Fibroblast of the conjunctiva (primary cell): Measurements from ENCODE around the gene GATAD2B.
A peak's percentile ranks its signal among the peaks of the same experiment; 100 is the strongest.
"Not testable (repeated sequence)": the region's sequence is repeated elsewhere in the genome, so short reads cannot be mapped to it uniquely, and the experiment has no call there.

Experiments used
- DNase-seq: peaks from one replicate; pipeline ENCODE4 v3.0.0-alpha.2; 2010; ENCODE audit warnings: low read depth

The GATAD2B gene

GRCh38 chr1:153795934-153796785 lies 126.6 kb downstream of the GATAD2B start:
- DNase-seq, result no peak

- DNase-seq, result no peak
These were observed 127.4 kb downstream of the GATAD2B start for GRCh38 chr1:153795330-153795837.

- DNase-seq, result no peak
These were observed 128.0 kb downstream of the GATAD2B start for GRCh38 chr1:153794624-153795329.

- DNase-seq, result no peak
These were observed 128.7 kb downstream of the GATAD2B start for GRCh38 chr1:153793973-153794615.

- no peak for DNase-seq
These were observed 129.4 kb downstream of the GATAD2B start for GRCh38 chr1:153793261-153793972.

GRCh38 chr1:153792631-153793041 lies 130.1 kb downstream of the GATAD2B start:
- DNase-seq, result no peak

GRCh38 chr1:153791648-153792253 lies 131.0 kb downstream of the GATAD2B start:
- DNase-seq, result no peak

GRCh38 chr1:153790966-153791647 lies 131.7 kb downstream of the GATAD2B start:
- DNase-seq, result peak; percentile 89

- no peak for DNase-seq
These were observed 132.3 kb downstream of the GATAD2B start for GRCh38 chr1:153790313-153790965.

- no peak for DNase-seq
These were observed 133.2 kb downstream of the GATAD2B start for GRCh38 chr1:153789478-153790034.

- no peak for DNase-seq
These were observed 136.6 kb downstream of the GATAD2B start for GRCh38 chr1:153786038-153786790.

- DNase-seq, result peak; percentile 88
These were observed 139.3 kb downstream of the GATAD2B start for GRCh38 chr1:153783233-153784190.

GRCh38 chr1:153782648-153783047 lies 140.1 kb downstream of the GATAD2B start:
- DNase-seq, result not testable (repeated sequence)

GRCh38 chr1:153780551-153780950 lies 142.2 kb downstream of the GATAD2B start:
- DNase-seq, result no peak

- no peak for DNase-seq
These were observed 142.8 kb downstream of the GATAD2B start for GRCh38 chr1:153779781-153780541.

- no peak for DNase-seq
These were observed 143.8 kb downstream of the GATAD2B start for GRCh38 chr1:153778824-153779519.
